HUES6 (cell line): ENCODE results near the gene RAG1.

Source experiments
- H3K27ac ChIP-seq: 2 replicates; pipeline ENCODE4 v1.7.0; 2013; ENCODE audit warnings: low read depth, mild to moderate bottlenecking, low read length, inconsistent platforms
- H3K27me3 ChIP-seq: 2 replicates; pipeline ENCODE4 v1.6.1; 2013; ENCODE audit warnings: low read length; ENCODE audit not compliant: control insufficient read depth, insufficient read depth
- H3K36me3 ChIP-seq: 2 replicates; pipeline ENCODE4 v1.6.1; 2013; ENCODE audit warnings: low read length; ENCODE audit not compliant: control insufficient read depth, insufficient read depth
- H3K4me1 ChIP-seq: 2 replicates; pipeline ENCODE4 v1.6.1; 2013; ENCODE audit warnings: low read length; ENCODE audit not compliant: control insufficient read depth, insufficient read depth
- H3K4me3 ChIP-seq: 2 replicates; pipeline ENCODE4 v1.5.1; 2013; ENCODE audit warnings: low read depth, low read length
- H3K9ac ChIP-seq: one replicate; pipeline ENCODE4 v1.6.1; 2013; ENCODE audit warnings: mild to moderate bottlenecking, low read length
- H3K9me3 ChIP-seq: 2 replicates; pipeline ENCODE4 v1.6.1; 2013; ENCODE audit warnings: low read depth, low read length; ENCODE audit not compliant: control insufficient read depth, insufficient read depth

Gene RAG1

GRCh38 chr11:36565031-36565610 lies 2.7 kb upstream of the RAG1 start:
- H3K36me3 ChIP-seq, result no peaks in the 10 kb centered on the region
- no peak overlapping the region; the same call in 1 of the 2 replicates for H3K4me3 ChIP-seq
- H3K27me3 ChIP-seq, result peaks cover 10% of the 10 kb centered on the region; the same call in 1 of the 2 replicates
- peaks cover 2% of the 10 kb centered on the region for H3K9me3 ChIP-seq
- H3K9ac ChIP-seq, result no peak overlapping the region
- H3K4me1 ChIP-seq, result peaks cover 8% of the 10 kb centered on the region; the same call in 1 of the 2 replicates
- H3K27ac ChIP-seq, result no peak overlapping the region

GRCh38 chr11:36566407-36567053 lies 1.3 kb upstream of the RAG1 start:
- Histone ChIP-seq H3K4me1 (peaks cover 8% of the 10 kb centered on the region; the same call in 1 of the 2 replicates), H3K9me3 (no peaks in the 10 kb centered on the region), H3K36me3 (no peaks in the 10 kb centered on the region), H3K4me3 (no peak overlapping the region), H3K27ac (no peak overlapping the region), H3K9ac (no peak overlapping the region), H3K27me3 (peaks cover 10% of the 10 kb centered on the region; the same call in 1 of the 2 replicates)

DNA sequence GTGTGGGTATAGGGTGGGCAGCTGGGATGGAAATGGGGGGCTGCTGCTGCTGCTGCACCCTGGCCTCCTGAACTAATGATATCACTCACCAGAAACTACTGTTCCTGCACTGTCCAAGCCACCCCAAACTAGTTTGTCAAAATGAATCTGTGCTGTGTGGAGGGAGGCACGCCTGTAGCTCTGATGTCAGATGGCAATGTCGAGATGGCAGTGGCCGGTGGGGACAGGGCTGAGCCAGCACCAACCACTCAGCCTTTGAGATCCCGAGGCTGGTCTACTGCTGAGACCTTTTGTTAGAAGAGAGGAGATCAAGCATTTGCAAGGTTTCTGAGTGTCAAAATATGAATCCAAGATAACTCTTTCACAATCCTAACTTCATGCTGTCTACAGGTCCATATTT lies 1.3 kb downstream of the RAG1 start:
- Histone ChIP-seq H3K9me3 (no peaks in the 10 kb centered on the region), H3K4me3 (no peak overlapping the region), H3K36me3 (no peaks in the 10 kb centered on the region), H3K27ac (no peak overlapping the region), H3K4me1 (peaks cover 5% of the 10 kb centered on the region; the same call in 1 of the 2 replicates), H3K9ac (no peak overlapping the region), H3K27me3 (peaks cover 10% of the 10 kb centered on the region; the same call in 1 of the 2 replicates)

- no peak overlapping the region for H3K9ac ChIP-seq
- H3K36me3 ChIP-seq, result no peaks in the 10 kb centered on the region
- no peaks in the 10 kb centered on the region for H3K9me3 ChIP-seq
- H3K4me1 ChIP-seq, result no peaks in the 10 kb centered on the region
- no peak overlapping the region for H3K27ac ChIP-seq
- no peak overlapping the region for H3K4me3 ChIP-seq
- no peaks in the 10 kb centered on the region; the same call in 1 of the 2 replicates for H3K27me3 ChIP-seq
Measured at GRCh38 chr11:36574486-36574885, 6.7 kb downstream of the RAG1 start.

GRCh38 chr11:36577373-36577772 lies 9.6 kb downstream of the RAG1 start:
- Histone ChIP-seq H3K27ac (no peak overlapping the region), H3K4me3 (no peak overlapping the region), H3K9ac (no peak overlapping the region), H3K9me3 (peaks cover 21% of the 10 kb centered on the region), H3K27me3 (no peaks in the 10 kb centered on the region; the same call in 1 of the 2 replicates), H3K4me1 (no peaks in the 10 kb centered on the region), H3K36me3 (no peaks in the 10 kb centered on the region)

- H3K9me3 ChIP-seq, result peaks cover 23% of the 10 kb centered on the region
- H3K4me1 ChIP-seq, result no peaks in the 10 kb centered on the region
- H3K27ac ChIP-seq, result no peak overlapping the region
- H3K4me3 ChIP-seq, result no peak overlapping the region
- H3K9ac ChIP-seq, result no peak overlapping the region
- no peaks in the 10 kb centered on the region for H3K36me3 ChIP-seq
- H3K27me3 ChIP-seq, result no peaks in the 10 kb centered on the region; the same call in 1 of the 2 replicates
Measured at GRCh38 chr11:36577859-36578258, 10.1 kb downstream of the RAG1 start.

GRCh38 chr11:36578458-36578857 lies 10.7 kb downstream of the RAG1 start:
- H3K27me3 ChIP-seq, result peaks cover under 1% of the 10 kb centered on the region
- H3K36me3 ChIP-seq, result no peaks in the 10 kb centered on the region
- no peak overlapping the region for H3K9ac ChIP-seq
- H3K4me1 ChIP-seq, result no peaks in the 10 kb centered on the region
- peaks cover 23% of the 10 kb centered on the region for H3K9me3 ChIP-seq
- H3K4me3 ChIP-seq, result no peak overlapping the region
- no peak overlapping the region for H3K27ac ChIP-seq

GRCh38 chr11:36581536-36581935 lies 13.7 kb downstream of the RAG1 start:
- no peak overlapping the region for H3K27ac ChIP-seq
- H3K27me3 ChIP-seq, result peaks cover 11% of the 10 kb centered on the region
- H3K4me3 ChIP-seq, result no peak overlapping the region
- no peaks in the 10 kb centered on the region for H3K4me1 ChIP-seq
- no peak overlapping the region for H3K9ac ChIP-seq
- H3K9me3 ChIP-seq, result peaks cover 23% of the 10 kb centered on the region
- no peaks in the 10 kb centered on the region for H3K36me3 ChIP-seq

GRCh38 chr11:36583667-36584066 lies 15.9 kb downstream of the RAG1 start:
- Histone ChIP-seq H3K27me3 (peaks cover 29% of the 10 kb centered on the region), H3K4me1 (no peaks in the 10 kb centered on the region), H3K4me3 (no peak overlapping the region)

DNA sequence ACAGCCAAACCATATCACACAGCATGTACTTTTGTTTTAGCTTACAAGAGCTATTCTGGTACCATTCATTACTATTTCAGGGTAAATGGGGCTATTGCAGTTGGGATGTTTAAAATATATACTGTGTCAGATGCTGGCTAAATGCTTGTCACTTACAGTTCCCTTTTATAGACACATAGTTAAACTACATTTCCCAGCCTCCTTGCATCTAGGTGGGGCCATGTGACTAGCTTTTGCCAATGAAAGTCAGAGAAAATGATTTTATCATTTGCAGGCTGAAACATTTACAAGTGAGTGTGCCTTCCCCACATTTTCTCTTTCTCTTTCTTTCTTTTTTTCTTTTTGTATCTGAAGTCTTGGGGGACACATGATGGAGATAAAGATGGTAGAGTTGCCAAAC lies 18.7 kb downstream of the RAG1 start:
- Histone ChIP-seq H3K27ac (no peak overlapping the region), H3K9me3 (peaks cover 10% of the 10 kb centered on the region), H3K4me3 (no peak overlapping the region), H3K36me3 (no peaks in the 10 kb centered on the region), H3K27me3 (peaks cover 57% of the 10 kb centered on the region), H3K9ac (no peak overlapping the region), H3K4me1 (no peaks in the 10 kb centered on the region)

More at GRCh38 chr11:36583667-36584066, 15.9 kb downstream of the RAG1 start:
- Histone ChIP-seq H3K9ac (no peak overlapping the region), H3K36me3 (no peaks in the 10 kb centered on the region), H3K9me3 (peaks cover 23% of the 10 kb centered on the region), H3K27ac (no peak overlapping the region)

- H3K27ac ChIP-seq, result no peak overlapping the region
- no peak overlapping the region for H3K9ac ChIP-seq
- no peaks in the 10 kb centered on the region for H3K36me3 ChIP-seq
- no peak overlapping the region for H3K4me3 ChIP-seq
- H3K9me3 ChIP-seq, result no peaks in the 10 kb centered on the region
- peaks cover 63% of the 10 kb centered on the region for H3K27me3 ChIP-seq
- H3K4me1 ChIP-seq, result no peaks in the 10 kb centered on the region
Measured at GRCh38 chr11:36588099-36588498, 20.3 kb downstream of the RAG1 start.
